ENCODE measurements around the gene ARID1B. TPM values are rescaled to one million over a fixed set of nuclear protein-coding genes. Genes with fewer than 3 reads are reported as not detected.

Gene ARID1B
- total RNA-seq, 1 donor from 2014 or later = 248 TPM

- H3K27ac Mint-ChIP-seq = no peak overlapping the region
Measured at GRCh38 chr6:157040191-157040590, 263.0 kb downstream of the ARID1B start.

GRCh38 chr6:157045831-157046454, 268.8 kb downstream of the ARID1B start:
- TF ChIP-seq, protein P1, sequence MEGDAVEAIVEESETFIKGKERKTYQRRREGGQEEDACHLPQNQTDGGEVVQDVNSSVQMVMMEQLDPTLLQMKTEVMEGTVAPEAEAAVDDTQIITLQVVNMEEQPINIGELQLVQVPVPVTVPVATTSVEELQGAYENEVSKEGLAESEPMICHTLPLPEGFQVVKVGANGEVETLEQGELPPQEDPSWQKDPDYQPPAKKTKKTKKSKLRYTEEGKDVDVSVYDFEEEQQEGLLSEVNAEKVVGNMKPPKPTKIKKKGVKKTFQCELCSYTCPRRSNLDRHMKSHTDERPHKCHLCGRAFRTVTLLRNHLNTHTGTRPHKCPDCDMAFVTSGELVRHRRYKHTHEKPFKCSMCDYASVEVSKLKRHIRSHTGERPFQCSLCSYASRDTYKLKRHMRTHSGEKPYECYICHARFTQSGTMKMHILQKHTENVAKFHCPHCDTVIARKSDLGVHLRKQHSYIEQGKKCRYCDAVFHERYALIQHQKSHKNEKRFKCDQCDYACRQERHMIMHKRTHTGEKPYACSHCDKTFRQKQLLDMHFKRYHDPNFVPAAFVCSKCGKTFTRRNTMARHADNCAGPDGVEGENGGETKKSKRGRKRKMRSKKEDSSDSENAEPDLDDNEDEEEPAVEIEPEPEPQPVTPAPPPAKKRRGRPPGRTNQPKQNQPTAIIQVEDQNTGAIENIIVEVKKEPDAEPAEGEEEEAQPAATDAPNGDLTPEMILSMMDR (IDR thresholded peaks at IDR 0.05) = no peak

More at GRCh38 chr6:157040191-157040590, 263.0 kb downstream of the ARID1B start:
- ChIA-PET POLR2A (no interaction called here), CTCF (no interaction called here)
- DNase-seq = no peak
- Mint-ChIP-seq H3K9me3 (no peaks in the 10 kb centered on the region), H3K4me3 (no peak overlapping the region), H3K27me3 (no peaks in the 10 kb centered on the region), H3K4me1 (peaks cover 6% of the 10 kb centered on the region), H3K36me3 (ENCODE audit: low read depth) (peaks cover 24% of the 10 kb centered on the region)
- TF ChIP-seq, protein P1 (IDR thresholded peaks at IDR 0.05) = no peak
- intact Hi-C loops (cut with micrococcal nuclease) = no loop called here
- ATAC-seq (ENCODE audit: low read depth) = no peak

DNA sequence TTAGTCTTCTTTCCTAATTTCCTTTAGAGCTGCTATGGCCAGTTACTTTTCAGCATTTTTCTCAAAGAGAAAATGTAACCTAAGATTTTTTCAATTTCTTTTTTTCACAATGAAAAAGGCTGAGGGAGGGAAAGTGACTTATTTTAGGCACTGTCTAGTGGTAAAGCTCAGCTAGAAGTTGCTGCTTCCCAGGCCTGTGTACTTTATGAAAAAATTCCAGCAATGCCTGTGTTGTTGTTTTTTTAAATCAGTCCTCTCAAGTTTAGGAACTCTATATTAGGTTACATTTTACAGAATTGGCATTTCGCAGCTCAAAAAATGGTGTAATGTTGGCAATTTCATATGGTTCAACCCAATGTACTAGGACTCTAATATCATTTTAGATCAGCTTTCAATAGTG, 269.6 kb downstream of the ARID1B start:
- DNase-seq (no peak), ATAC-seq (ENCODE audit: low read depth) (no peak)
- Mint-ChIP-seq H3K36me3 (ENCODE audit: low read depth) (peaks cover 17% of the 10 kb centered on the region), H3K27ac (no peak overlapping the region), H3K27me3 (no peaks in the 10 kb centered on the region), H3K9me3 (no peaks in the 10 kb centered on the region), H3K4me3 (no peak overlapping the region), H3K4me1 (peaks cover 36% of the 10 kb centered on the region)
- intact Hi-C loops (cut with micrococcal nuclease) = loop anchor here (2.0 kb wide), 1 partner anchor 14 kb away; no protein-coding TSS in a partner anchor
- TF ChIP-seq, protein P1 (IDR thresholded peaks at IDR 0.05) = no peak
- CTCF ChIA-PET = interaction anchor here (0.6 to 1.7 kb wide), 2 partner anchors 9 to 138 kb away, joined by 3 to 6 read pairs; no protein-coding TSS in a partner anchor
- POLR2A ChIA-PET = no interaction called here

More at GRCh38 chr6:157045831-157046454, 268.8 kb downstream of the ARID1B start:
- Mint-ChIP-seq H3K4me3 (no peak overlapping the region), H3K36me3 (ENCODE audit: low read depth) (peaks cover 18% of the 10 kb centered on the region), H3K27me3 (no peaks in the 10 kb centered on the region), H3K27ac (no peak overlapping the region), H3K4me1 (peaks cover 32% of the 10 kb centered on the region), H3K9me3 (no peaks in the 10 kb centered on the region)
- POLR2A ChIA-PET = interaction anchor here (0.6 to 1.4 kb wide), 3 partner anchors 9 to 1731 kb away, joined by 3 to 7 read pairs (median 3); no protein-coding TSS in a partner anchor
- ATAC-seq (ENCODE audit: low read depth) (no peak), DNase-seq (no peak)
- intact Hi-C loops (cut with micrococcal nuclease) = loop anchor here (2.0 kb wide), 1 partner anchor 13 kb away; no protein-coding TSS in a partner anchor
- CTCF ChIA-PET = interaction anchor here (0.9 to 1.7 kb wide), 9 partner anchors 9 to 480 kb away, joined by 3 to 6 read pairs (median 3); no protein-coding TSS in a partner anchor

DNA sequence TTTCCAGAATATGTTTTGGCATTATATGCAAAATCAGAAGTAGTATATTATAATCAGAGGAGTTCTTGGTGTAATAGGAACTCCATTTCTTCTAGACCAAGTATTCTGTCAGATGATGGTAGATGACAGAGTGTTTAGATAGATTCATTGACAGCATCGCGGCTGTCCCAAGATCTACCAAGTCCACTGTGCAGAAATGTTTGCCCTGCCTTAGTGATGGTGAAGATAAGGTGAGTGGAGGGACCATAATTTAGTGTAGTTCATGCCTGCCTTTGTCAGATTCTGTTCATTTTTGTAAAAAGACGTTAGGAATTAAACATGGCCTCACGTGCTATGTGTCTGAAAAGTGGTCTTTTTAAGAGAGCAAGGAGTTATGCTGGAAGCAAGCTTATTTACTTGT, 270.1 kb downstream of the ARID1B start:
- H3K36me3 Mint-ChIP-seq (ENCODE audit: low read depth) = peaks cover 15% of the 10 kb centered on the region
- POLR2A ChIA-PET = no interaction called here
- ATAC-seq (ENCODE audit: low read depth) = no peak
- H3K27ac Mint-ChIP-seq = no peak overlapping the region
- TF ChIP-seq, protein P1 (IDR thresholded peaks at IDR 0.05) = no peak
- no peak for DNase-seq
- no peak overlapping the region for H3K4me3 Mint-ChIP-seq
- intact Hi-C loops (cut with micrococcal nuclease) = loop anchor here (2.0 kb wide), 1 partner anchor 15 kb away; no protein-coding TSS in a partner anchor
- CTCF ChIA-PET = no interaction called here
- H3K9me3 Mint-ChIP-seq = no peaks in the 10 kb centered on the region
- H3K4me1 Mint-ChIP-seq = peaks cover 36% of the 10 kb centered on the region
- no peaks in the 10 kb centered on the region for H3K27me3 Mint-ChIP-seq

DNA sequence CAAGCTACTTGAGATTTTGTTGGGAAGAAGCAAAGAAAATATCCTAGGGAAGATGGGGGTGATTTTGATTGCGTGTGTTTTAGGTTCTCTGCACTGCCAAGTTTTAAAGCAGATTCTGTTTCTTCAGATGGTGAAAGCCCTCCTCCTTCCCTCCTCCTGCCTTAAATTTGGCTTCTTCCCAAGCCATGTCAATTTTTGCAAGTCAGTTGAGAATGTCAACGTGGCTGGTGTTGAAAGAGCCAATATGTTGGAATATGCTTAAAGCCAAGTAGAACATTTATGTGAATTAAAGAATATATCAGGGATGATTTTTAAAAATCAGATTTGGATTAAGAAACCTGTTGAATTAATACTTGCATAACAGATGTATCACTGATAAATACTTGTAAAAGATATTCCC, 270.8 kb downstream of the ARID1B start:
- TF ChIP-seq, protein P1 (IDR thresholded peaks at IDR 0.05) = no peak
- DNase-seq = no peak
- POLR2A ChIA-PET = no interaction called here
- peaks cover 36% of the 10 kb centered on the region for H3K4me1 Mint-ChIP-seq
- intact Hi-C loops (cut with micrococcal nuclease) = loop anchor here (2.0 kb wide), 1 partner anchor 15 kb away; no protein-coding TSS in a partner anchor
- no peaks in the 10 kb centered on the region for H3K9me3 Mint-ChIP-seq
- CTCF ChIA-PET = no interaction called here
- H3K27ac Mint-ChIP-seq = no peak overlapping the region
- no peak overlapping the region for H3K4me3 Mint-ChIP-seq
- no peaks in the 10 kb centered on the region for H3K27me3 Mint-ChIP-seq
- no peak for ATAC-seq (ENCODE audit: low read depth)
- peaks cover 16% of the 10 kb centered on the region for H3K36me3 Mint-ChIP-seq (ENCODE audit: low read depth)
